HG03066 (cell line): ENCODE data around the gene DDX39B.

Experiments used
- ATAC-seq: cut with Tn5 transposase; IDR thresholded peaks from one replicate; pipeline ENCODE4 v1.9.1; 2021; ENCODE audit warnings: low read depth; ENCODE audit not compliant: unreplicated experiment

Gene DDX39B

DNA sequence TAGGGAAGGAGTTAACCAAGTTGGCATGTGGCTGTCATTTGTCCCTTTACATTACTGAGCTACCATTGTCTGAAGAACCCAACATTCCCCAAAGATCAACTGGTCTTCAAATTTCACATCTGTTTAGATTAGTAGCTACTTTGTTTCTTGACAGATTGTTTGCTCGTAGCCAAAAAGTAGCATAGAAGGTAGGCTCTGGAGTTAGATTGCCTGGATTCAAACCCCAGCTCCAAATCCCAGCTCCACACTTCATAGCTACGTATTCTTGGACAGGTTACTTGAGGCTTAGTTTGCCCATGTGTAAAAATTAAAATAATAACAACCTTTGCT is 6.7 kb upstream of the DDX39B start:
- ATAC-seq, result no peak

DNA sequence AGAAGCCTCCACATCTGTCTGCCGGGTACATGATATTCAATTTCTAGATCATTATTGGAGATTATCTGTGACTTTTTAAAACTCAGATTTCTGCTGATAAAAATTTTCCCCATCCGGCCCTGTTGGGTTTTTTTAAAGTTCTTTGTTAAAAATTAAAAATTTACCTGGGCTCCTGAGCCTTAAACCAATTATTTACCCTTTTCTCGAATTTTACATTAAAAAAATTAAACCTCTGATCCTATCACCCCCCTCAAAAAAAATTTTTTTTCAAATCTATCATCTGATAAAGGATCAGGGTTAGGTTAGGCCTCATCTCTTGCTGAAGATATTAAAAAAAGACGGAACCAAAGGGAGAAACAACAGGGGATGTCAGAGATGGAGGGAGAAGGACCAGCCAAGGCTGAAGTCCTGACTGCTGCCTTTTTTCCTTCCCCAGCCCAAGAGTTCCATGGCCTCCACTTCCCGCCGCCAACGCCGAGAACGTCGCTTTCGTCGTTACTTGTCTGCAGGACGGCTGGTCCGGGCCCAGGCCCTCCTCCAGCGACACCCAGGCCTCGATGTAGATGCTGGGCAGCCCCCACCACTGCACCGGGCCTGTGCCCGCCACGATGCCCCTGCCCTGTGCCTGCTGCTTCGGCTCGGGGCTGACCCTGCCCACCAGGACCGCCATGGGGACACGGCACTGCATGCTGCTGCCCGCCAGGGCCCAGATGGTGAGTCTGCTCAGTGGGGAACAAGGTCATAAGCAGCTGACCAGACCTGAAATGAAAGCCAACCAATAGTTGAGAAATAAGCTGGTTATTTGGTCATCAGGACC is 6.1 kb upstream of the DDX39B start:
- no peak for ATAC-seq

DNA sequence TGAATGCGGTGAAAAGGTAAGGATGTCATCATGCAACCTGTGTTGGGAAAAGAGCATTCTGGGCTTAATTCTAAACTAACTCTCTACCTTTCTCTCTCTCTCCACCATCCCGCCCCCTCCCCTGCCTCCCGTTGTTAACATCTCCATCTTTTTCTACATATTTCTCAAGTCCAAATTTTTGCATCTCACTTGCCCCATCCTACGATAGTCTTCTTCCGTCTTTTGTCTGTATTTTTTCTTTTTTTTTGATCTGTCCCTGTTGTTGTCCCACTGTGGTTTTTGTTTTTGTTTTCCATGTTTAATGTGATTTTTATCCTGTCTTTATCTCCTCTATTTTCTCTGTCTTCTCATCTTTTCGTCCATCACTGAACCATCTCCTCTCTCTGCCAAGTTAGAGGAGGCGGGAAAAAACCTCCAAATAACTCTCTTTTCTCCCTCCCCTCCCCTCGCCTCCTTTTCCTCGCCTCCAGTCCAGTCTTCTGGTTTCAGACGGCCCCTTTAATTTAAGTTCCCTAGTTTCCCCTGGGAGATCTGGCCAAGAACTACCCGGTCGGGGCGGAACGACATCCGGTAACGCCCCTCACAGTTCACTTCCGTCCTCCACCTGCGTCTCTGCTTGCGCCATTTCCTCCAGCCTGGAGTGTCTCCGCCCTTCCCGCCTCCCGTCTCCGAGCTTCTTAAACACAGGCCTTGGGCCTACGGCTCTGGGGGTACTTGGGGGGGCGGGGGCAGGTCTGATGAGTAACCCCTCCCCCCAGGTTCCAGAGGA is 5.3 kb upstream of the DDX39B start, which contains the start of gene NFKBIL1:
NFKBIL1 (plus strand) TSS at position 651 of the 769 bp plus-strand sequence; CDS start at position 738, 87 bp downstream.
- ATAC-seq, result peak; percentile 58

DNA sequence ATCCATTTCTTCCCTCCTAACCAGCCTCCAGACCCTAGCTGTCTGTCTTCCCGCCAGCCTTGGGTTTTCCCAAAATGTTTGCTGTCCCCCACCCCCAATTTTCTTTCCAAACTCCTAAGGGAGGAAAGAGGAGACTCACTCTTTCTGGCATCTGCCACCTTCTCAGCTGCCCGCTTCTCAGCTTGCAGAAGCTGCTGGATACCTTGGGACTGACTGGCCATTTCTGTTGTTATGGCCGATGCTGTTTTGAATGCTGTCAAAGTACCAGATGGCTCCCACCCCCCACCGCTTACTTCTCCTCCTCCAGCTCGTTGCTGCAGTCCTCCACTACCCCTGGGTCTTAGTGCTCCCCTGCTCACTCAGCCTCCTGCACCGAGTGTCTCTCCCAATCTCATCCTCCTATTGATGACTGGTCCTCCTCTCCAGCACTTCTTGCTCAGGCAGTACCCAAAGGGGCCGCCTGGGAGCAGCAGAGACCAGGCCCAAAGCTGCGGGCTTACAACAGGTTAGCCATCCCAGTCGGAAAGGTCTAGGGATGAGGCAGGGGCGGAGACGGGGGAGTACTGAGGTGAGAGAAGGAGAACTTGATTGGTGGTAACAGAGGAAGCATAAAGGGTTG is 4.6 kb upstream of the DDX39B start, which contains the start of gene ATP6V1G2:
ATP6V1G2 (minus strand) TSS at position 270 of the 619 bp plus-strand sequence; CDS start at position 221, 49 bp downstream.
- no peak for ATAC-seq

DNA sequence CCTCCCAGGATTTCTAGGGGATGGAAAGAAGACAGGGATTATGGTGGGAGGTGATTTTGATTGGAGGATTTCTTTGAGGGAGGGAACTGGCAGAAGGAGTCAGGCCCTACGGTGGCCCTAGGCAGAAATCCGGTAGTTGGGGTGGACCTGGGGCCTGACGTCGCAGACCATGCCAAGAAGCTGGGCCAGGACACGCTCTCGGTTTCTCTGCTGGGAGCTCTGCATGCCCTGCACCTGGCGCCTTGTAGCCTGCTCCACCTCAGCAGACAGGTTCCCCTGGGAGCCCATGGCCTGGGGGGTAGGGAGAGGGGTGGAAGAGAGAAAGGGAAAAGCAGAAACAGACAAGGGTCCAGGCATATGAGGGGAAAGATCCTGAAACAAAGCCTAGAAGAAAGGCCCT is 3.5 kb upstream of the DDX39B start:
- ATAC-seq, result no peak

DNA sequence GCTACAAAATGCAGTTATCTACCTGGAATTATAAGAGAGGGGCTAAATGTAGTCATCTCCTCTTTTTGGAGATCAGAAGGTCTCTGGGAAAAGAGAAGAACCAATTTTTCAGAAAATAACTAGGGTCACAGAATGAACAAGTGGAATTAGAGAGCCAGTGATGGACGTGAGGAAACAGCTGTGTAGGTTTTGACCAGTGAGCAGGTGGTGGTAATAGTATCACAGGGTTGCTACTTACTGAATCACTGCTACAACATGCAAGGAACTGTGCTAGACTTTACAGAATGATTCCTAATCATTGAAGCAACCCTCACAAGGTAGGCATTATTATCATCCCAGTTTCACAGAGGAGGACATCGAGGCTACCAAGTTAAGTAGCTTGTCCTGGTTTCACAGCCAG is 2.9 kb upstream of the DDX39B start:
- ATAC-seq, result no peak

DNA sequence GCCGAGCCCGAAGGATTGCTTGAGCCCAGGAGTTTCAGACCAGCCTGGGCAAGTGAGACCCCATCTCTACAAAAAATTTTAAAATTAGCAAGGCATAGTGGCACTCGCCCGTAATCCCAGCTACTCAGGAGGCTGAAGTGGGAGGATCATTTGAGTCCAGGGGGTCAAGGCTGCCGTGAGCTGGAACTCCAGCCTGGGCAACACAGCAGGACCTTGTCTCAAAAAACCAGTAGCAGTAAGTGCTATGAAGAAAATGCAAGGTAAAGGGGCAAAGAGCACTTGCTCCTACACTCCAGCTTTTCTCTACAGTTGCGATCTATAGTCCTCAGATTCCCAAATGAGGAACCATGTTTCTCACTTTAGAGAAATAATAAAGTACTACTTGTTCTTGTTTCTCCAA is 1.8 kb upstream of the DDX39B start:
- no peak for ATAC-seq

DNA sequence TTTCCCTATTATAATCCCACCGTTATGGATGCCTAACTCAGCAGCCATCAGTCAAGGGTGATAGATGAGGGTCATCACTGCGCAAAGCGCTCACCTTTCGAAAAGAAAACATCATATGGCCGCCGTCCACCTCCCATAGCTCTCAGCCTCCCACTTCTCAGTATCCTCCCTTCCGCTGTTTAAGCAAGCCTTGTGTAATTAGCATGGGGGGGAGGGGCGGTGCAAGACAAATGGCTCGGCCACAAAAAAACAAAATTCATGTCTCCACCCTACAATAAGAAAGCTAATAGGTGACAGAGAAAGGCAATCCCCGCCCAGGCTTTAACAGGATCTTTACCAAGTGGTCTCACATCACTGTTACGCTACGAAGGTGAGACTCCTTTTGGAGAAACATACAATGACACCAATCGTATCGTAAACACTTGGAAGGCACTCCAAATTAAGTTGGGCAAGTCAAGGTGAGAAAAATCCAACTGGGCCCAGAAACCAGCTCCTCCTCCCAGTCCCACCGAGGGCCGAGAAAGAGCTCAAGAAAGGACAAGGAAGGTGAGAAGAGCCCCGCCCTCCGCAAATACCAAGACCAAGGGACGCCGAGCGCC is 645 bp downstream of the DDX39B start:
- no peak for ATAC-seq

DNA sequence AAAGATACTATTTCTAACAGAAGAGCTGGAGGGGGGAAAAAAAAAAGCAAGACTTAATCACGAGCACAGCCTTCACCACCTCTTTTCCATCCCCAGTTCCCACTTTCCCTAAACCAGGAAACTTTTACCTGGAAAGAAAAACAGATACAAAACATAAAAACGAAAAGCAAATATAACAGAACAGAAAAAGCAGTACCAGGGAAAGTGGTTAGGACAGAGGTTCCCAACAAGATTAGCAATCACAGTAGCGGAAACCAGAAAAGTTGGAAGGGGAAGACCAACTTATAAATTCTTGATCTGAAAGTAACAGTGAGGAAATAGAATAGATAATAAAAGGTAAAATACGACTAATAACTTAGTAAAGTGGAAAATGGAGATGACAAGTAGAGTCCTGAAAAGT is 1.2 kb downstream of the DDX39B start:
- no peak for ATAC-seq

DNA sequence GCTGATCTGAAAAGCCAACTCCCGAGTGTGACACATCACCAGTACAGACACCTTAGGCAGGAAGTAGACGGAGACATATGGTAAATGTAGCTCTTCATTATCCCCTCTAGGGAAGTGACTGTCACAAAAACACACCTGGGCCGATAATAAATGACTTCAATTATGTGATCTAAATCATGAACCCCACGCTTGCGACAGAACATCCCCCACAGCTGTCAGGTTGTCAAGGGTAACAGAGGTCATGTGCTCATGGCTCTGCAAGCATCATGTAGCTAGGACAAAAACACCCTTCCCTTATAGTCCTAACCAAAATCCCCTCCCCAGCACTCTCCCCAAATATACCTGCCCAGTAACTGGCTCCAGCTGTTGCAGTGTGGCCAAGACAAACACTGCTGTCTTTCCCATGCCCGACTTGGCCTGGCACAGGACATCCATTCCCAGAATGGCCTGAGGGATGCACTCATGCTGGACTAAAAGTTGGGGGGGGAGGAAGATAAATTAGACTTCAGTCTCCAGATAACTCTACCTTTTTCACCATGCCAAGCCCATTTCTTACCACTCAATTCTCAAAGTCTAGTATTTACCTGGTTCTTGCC is 2.9 kb downstream of the DDX39B start:
- no peak for ATAC-seq

DNA sequence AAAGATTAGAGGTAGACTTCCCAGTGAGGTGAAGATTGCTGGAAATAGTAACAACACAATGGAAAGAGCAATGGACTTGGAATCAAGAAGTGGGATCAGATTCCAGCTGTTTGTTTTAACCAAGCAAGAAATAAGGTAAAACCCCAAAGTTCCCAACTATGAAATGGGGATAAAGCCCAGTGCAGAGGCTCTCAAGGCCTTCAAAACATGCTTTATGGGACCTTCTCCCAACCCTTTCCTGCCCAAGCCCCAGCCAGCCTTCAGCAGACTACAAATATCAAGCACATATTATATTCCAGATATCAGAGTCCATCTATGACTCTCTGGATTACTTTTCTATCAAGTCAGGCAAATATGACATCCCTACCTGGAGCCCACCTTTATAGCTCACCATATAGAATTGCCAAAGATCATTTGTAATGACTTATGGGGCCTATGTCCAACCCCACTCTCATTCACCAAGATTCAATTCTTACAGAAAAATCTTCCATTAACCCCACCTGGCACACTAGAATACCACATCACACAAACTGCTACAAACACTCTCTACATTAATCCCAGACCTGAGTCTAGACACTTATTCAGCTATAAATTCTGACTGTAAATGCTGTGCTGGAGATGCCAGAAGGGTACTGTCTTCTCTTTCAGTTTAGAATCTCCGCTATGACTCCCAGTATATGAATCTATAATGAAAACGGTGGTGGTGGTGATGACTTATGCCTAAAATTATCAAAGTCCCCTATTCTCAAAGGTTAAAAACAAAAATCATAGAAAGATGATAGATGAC is 6.1 kb downstream of the DDX39B start:
- ATAC-seq, result no peak

DNA sequence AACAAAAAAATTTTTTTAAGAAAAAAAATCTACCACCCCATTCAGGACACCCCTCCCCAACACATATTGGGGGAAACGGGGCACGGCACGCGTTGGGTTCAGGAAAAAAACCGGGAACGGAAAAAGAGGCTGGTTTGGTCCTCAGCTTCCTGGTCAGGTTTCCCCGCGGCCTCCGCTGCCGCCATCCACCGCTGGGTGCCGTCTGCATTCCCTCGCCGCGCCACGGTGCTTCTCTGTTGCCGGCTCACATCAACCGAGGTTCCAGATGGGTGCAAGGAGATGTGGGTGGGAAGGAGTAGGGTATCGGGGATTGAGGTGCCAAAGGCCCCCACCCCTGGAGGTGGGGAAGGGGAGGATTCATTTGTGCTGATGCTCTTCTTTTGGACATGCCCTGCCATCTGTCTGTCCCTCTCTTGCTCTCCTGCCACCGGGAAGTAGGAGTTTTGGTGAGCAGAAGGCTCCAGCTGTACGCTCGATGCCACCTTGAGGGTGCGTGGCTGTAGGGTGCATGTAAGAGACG is 7.2 kb downstream of the DDX39B start:
- ATAC-seq, result no peak

DNA sequence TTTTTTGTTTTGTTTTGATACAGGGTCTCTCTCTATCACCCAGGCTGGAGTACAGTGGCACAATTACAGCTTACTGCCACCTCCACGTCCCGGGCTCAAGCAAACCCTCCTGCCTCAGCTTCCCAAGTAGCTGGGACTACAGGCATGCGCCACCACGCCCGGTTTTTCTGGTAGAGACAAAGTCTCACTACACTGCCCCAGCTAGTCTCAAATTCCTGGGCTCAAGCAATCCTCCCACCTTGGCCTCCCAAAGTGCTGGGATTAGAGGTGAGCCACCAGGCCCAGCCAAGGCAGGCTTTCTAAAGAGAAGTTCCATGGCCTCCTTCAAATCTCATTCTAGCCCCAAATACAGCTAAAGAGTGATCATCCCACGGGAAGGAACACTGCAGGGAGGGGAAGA is 7.8 kb downstream of the DDX39B start:
- no peak for ATAC-seq

DNA sequence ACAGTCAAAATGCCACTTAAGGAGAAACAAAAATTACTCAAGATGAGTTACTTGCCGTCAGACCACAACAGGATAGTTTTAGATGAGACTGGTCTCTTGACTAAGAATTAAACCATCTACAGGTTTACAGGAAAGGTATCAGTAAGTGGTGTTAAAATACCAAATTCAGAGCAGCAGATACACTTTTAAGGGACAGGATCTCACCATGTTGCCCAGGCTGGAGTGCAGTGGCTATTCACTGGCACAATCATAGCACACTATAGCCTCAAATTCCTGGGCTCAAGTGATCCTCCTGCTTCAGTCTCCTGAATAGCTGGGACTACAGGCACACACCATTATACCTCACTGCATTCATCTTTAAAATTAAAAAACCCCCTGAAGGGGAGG is 8.4 kb downstream of the DDX39B start:
- ATAC-seq, result no peak

DNA sequence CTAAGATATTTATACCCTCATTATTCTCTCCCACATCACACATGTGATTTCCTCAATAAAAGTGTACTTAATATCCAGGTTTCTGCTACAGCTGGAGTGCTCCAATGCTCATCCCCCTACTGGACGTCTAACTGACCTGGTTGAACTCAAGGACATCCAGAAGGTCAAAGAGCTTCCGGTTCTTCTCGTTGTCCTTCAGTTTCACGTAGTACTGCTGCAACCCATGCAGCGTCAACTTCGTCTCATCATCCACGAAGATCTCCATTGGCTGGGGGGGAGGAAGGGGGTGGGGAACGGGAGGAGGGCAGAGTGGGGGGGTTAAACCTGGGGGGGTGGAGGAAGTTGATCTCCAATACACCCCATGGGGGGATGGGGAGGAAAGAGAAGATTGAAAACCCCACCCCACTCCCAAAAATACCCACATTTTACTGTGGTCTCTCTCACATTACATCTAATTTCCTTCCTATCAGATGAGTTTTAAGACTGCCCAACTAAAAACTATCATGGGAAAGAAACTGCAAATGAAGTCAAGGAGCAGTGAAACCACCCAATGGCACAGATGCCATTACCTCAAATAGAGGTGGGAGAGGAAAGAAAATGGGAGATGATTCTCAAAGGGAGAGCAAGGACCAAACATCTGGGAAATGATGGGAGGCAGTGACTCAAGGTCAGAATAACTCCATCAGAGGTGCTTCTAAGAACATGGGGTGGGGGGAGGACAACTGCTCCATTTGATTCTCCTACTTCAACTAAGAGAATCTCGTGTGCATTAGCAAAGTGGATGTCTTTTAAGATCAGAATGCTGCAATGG is 9.0 kb downstream of the DDX39B start:
- ATAC-seq, result no peak

DNA sequence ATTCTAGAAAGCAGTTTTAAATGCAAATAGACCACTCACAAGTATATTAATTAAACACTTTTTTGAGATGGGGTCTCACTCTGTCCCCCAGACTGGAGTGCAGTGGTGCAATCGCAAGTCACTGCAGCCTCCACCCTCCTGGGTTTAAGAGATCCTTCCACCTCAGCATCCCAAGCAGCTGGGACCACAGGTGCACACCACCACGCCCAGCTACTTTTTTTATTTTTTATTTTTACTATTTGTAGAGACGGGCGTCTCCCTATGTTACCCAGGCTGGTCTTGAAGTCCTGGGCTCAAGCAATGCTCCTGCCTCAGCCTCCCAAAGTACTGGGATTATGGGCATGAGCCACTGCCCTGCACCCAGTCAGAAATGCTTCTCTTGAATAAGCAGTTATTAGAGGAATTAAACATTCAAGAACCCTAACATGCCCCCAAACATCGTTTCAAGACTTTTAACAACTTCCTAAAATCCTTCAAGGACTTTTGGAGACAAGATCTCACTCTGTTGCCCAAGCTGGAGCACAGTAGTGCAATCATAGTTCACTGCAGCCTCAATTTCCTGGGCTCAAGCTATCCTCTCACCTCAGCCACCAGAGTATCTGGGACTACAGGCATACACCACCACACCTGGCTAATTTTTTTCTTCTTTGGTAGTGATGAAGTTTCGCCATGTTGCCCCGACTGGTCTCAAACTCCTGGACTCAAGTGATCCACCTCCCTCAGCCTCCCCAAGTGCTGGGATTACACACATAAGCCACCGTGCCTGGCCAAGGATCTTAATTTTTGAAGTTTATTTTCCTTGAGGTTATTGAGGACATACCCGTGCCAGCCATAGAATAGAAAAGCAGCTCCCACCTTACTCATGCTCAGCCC is 9.8 kb downstream of the DDX39B start:
- ATAC-seq, result no peak

DNA sequence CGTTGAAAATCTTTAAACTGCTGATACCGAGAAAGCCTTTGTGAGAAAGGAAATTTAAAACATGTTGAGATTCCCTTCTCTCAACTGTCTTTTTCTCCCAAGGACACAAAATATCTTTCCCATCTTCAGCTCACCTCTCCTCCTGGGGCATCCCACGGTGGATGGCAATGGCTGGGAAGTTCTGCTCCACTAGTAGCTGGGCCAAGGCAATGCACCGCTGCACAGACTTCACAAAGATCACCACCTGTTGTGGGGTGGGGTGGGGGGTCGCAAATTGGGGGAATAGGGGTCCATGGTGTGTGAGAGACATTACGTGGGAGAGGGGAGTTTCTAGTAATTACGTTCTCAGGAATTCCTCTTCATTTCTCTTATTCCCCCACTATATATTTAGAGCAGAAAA is 10.6 kb downstream of the DDX39B start:
- no peak for ATAC-seq

DNA sequence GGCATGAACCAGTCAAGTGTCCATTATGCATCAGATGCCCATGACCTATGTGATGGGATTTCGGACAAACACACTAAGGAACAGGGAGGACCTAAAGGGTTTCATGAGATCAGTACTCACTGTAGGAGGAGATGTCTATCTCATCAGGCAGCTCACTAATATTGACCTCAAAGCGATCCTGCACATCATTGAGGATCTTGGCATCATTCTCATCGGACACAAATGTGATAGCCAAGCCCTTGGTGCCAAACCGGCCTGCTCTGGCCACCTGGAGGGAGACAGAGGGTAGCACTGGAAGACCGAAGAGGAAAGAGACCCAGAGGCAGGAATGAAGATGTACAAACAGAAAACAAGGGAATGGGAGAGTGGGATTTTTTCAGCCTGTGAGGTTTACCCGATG is 11.1 kb downstream of the DDX39B start:
- ATAC-seq, result no peak
